HG02884 (cell line): ENCODE results near the gene TMEM169.
"Not testable (repeated sequence)": the region's sequence is repeated elsewhere in the genome, so short reads cannot be mapped to it uniquely, and the experiment has no call there.

Experiments
- ATAC-seq: cut with Tn5 transposase; IDR thresholded peaks from one replicate; pipeline ENCODE4 v1.9.1; 2021; ENCODE audit warnings: mild to moderate bottlenecking, moderate library complexity; ENCODE audit not compliant: unreplicated experiment

The TMEM169 gene

GRCh38 chr2:216126943-216127342 is 45.2 kb downstream of the TMEM169 start:
- no peak for ATAC-seq

- ATAC-seq, result no peak
Measured at GRCh38 chr2:216130346-216130971, 48.7 kb downstream of the TMEM169 start.

- no peak for ATAC-seq
Measured at GRCh38 chr2:216131175-216131926, 49.6 kb downstream of the TMEM169 start.

GRCh38 chr2:216132585-216132984 is 50.9 kb downstream of the TMEM169 start:
- ATAC-seq, result no peak

- no peak for ATAC-seq
Measured at GRCh38 chr2:216133397-216133796, 51.7 kb downstream of the TMEM169 start.

GRCh38 chr2:216134958-216135541 is 53.3 kb downstream of the TMEM169 start:
- no peak for ATAC-seq

- ATAC-seq, result no peak
Measured at GRCh38 chr2:216139884-216140283, 58.2 kb downstream of the TMEM169 start.

GRCh38 chr2:216141516-216141915 is 59.8 kb downstream of the TMEM169 start:
- ATAC-seq, result not testable (repeated sequence)

- ATAC-seq, result peak; percentile 99
Measured at GRCh38 chr2:216142540-216142939, 60.8 kb downstream of the TMEM169 start.

- ATAC-seq, result no peak
Measured at GRCh38 chr2:216144372-216144771, 62.7 kb downstream of the TMEM169 start.

GRCh38 chr2:216144857-216145256 is 63.1 kb downstream of the TMEM169 start:
- no peak for ATAC-seq

- no peak for ATAC-seq
Measured at GRCh38 chr2:216146573-216146972, 64.9 kb downstream of the TMEM169 start.

- no peak for ATAC-seq
Measured at GRCh38 chr2:216147172-216148131, 65.7 kb downstream of the TMEM169 start.

- no peak for ATAC-seq
Measured at GRCh38 chr2:216148983-216149382, 67.3 kb downstream of the TMEM169 start.

GRCh38 chr2:216149741-216150140 is 68.0 kb downstream of the TMEM169 start:
- ATAC-seq, result no peak

GRCh38 chr2:216151313-216152025 is 69.8 kb downstream of the TMEM169 start:
- ATAC-seq, result no peak
